PFSK-1 (cell line): Measurements from ENCODE around the gene CA9.

ENCODE experiments used
- FOXP2 ChIP-seq: optimal IDR thresholded peaks from 2 replicates; pipeline ENCODE3; 2011; ENCODE audit warnings: borderline replicate concordance, control low read depth, inconsistent platforms; ENCODE audit not compliant: insufficient read depth; ENCODE audit errors: extremely low read length, extremely low read depth
- POLR2AphosphoS5 ChIP-seq: IDR thresholded peaks from 2 replicates; pipeline ENCODE4 v1.6.1; 2012; ENCODE audit warnings: low read depth, mild to moderate bottlenecking, control low read depth, low read length, moderate library complexity
- REST ChIP-seq, 2 experiments: IDR thresholded peaks; 2 replicates each; pipeline versions ENCODE4 v1.6.1 to v1.8.0; 2011 to 2012; ENCODE audit warnings: low read depth in 2 of 2, low read length in 2 of 2, control low read depth in 1 of 2, inconsistent platforms in 1 of 2, mild to moderate bottlenecking in 1 of 2, moderate library complexity in 1 of 2; ENCODE audit not compliant: insufficient read depth in 1 of 2
- SIN3A ChIP-seq: IDR thresholded peaks from 2 replicates; pipeline ENCODE4 v1.6.1; 2012; ENCODE audit warnings: mild to moderate bottlenecking, low read length, moderate library complexity, borderline replicate concordance; ENCODE audit not compliant: insufficient read depth
- TAF1 ChIP-seq: IDR thresholded peaks from 2 replicates; pipeline ENCODE4 v1.6.1; 2012; ENCODE audit warnings: low read length, control low read depth, borderline replicate concordance; ENCODE audit not compliant: insufficient read depth

DNA sequence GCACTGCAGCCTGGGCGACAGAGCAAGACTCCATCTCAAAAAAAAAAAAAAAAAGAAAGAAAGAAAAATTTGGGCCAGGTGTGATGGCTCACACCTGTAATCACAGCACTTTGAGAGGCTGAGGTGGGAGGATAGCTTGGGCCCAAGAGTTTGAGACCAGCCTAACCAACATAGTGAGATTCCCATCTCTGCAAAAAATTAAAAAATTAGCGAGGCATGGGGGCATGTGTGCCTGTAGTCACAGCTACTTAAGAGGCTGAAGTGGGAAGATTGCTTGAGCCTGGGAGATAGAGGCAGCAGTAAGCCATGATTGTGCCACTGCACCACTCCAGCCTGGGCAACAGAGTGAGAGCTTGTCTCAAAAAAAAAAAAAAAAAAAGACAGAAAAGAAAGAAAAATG, 20.1 kb upstream of the CA9 start:
- TF ChIP-seq REST (IDR thresholded peaks at IDR 0.05; ENCODE audit: insufficient read depth in 1 of 2, low read depth in 2 of 2, low read length in 2 of 2) (no peak), POLR2AphosphoS5 (no peak), TAF1 (no peak), SIN3A (no peak), FOXP2 (no peak)
